ENCODE results near the gene C2orf72. TPM values are rescaled to one million over a fixed set of nuclear protein-coding genes. Genes with fewer than 3 reads are reported as not detected.
A peak's percentile ranks its signal among the peaks of the same experiment; 100 is the strongest.

The C2orf72 gene
- total and polyA plus RNA-seq, 2 of the 13 experiments (the other 11 are each of a cell fraction or from before 2014, with no cell fraction given): 147 to 203 TPM

- TF ChIP-seq ZBTB33 (CRISPR knock-in tag; IDR thresholded peaks at IDR 0.05) (peak; percentile 76), STAT6 (CRISPR knock-in tag; IDR thresholded peaks at IDR 0.05; ENCODE audit: borderline replicate concordance) (no peak), BRCA1 (CRISPR knock-in tag; IDR thresholded peaks at IDR 0.05) (no peak), PBX2 (CRISPR knock-in tag; IDR thresholded peaks at IDR 0.05) (no peak), RFX3 (CRISPR knock-in tag; IDR thresholded peaks at IDR 0.05) (0 out of 2 replicates have a peak, but pooled peaks have one; percentile 4), ZNF281 (CRISPR knock-in tag; IDR thresholded peaks at IDR 0.05; ENCODE audit: borderline replicate concordance) (peak; percentile 12; the same call in 1 of the 2 replicates), ZNF12 (CRISPR knock-in tag; IDR thresholded peaks at IDR 0.05) (peak; percentile 20; the same call in 1 of the 2 replicates), MZF1 (CRISPR knock-in tag; IDR thresholded peaks at IDR 0.05; ENCODE audit: borderline replicate concordance) (no peak), HDAC2 (CRISPR knock-in tag; IDR thresholded peaks at IDR 0.05) (peak; percentile 74; the same call in 1 of the 2 replicates), NFE2L1 (CRISPR knock-in tag; IDR thresholded peaks at IDR 0.05; ENCODE audit: borderline replicate concordance) (peak; percentile 98), DRAP1 (CRISPR knock-in tag; IDR thresholded peaks at IDR 0.05) (peak; percentile 48; the same call in 1 of the 2 replicates), FOXO1 (CRISPR knock-in tag; IDR thresholded peaks at IDR 0.05) (peak; percentile 18; the same call in 1 of the 2 replicates), DMAP1 (CRISPR knock-in tag; IDR thresholded peaks at IDR 0.05) (peak; percentile 71), ATF3 (CRISPR knock-in tag; IDR thresholded peaks at IDR 0.05) (no peak; the same call in 1 of the 2 replicates), ZNF326 (CRISPR knock-in tag; IDR thresholded peaks at IDR 0.05; ENCODE audit: borderline replicate concordance) (no peak), ZNF703 (CRISPR knock-in tag; IDR thresholded peaks at IDR 0.05; ENCODE audit: borderline replicate concordance) (0 out of 2 replicates have a peak, but pooled peaks have one; percentile 65), XRCC5 (optimal IDR thresholded peaks at IDR 0.05; ENCODE audit: low read length) (peak; percentile 99), GZF1 (CRISPR knock-in tag; IDR thresholded peaks at IDR 0.05) (no peak)
Observed at GRCh38 chr2:231056453-231057416, 19.4 kb downstream of the C2orf72 start, which contains the start of gene PSMD1 (continued).

Measured in HepG2 (cell line).